ENCODE measurements around the gene AXIN1.

GRCh38 chr16:369866-370436 lies 17.4 kb upstream of the AXIN1 start:
- no peak for TF ChIP-seq CTCF (conservative IDR thresholded peaks at IDR 0.05 in 1 of 2, IDR thresholded peaks at IDR 0.05 in 1 of 2; ENCODE audit: low read depth in 1 of 2, low read length in 2 of 2)
- TF ChIP-seq EZH2 (IDR thresholded peaks at IDR 0.05; ENCODE audit: low read length, missing control alignments), result no peak
